Endothelial cell of umbilical vein (primary cell): ENCODE measurements around the gene UQCRHL. TPM values are rescaled to one million over a fixed set of nuclear protein-coding genes. Genes with fewer than 3 reads are reported as not detected.

Source experiments
- BruUV-seq: library from RNA; stranded (reverse); fragments of 400-500 nt; replicated peaks from 2 replicates; lab custom pipeline; 2021; lab: Mats Ljungman, UMichigan
- CTCF ChIA-PET: fragments of 300-600, 350-600 bp; sonication (Branson Sonifier 250); formaldehyde crosslinking; loops from one replicate; lab custom pipeline; 2021; ENCODE audit warnings: antibody characterized with exemption, inconsistent platforms; lab: Charles Lee
- POLR2A ChIA-PET: fragments of 300-600, 350-600 bp; sonication (Branson Sonifier 250); formaldehyde crosslinking; loops from one replicate; lab custom pipeline; 2021; ENCODE audit warnings: antibody characterized with exemption, inconsistent platforms; lab: Charles Lee
- DNase-seq: peaks from one replicate; pipeline ENCODE4 v3.0.0-alpha.2; 2011; ENCODE audit warnings: low read depth, low spot score
- FAIRE-seq: peaks from 2 replicates; lab custom pipeline; 2011; peaks lifted over from hg19 to GRCh38; lab: Jason Lieb, UNC
- H2AFZ ChIP-seq: 2 replicates; pipeline ENCODE4 v1.6.0; 2012; ENCODE audit warnings: low read depth, low read length, control low read depth, inconsistent platforms
- H3K27ac ChIP-seq: 2 replicates; pipeline ENCODE4 v1.5.1; 2011; ENCODE audit warnings: low read depth, mild to moderate bottlenecking, control low read depth, low read length, moderate library complexity; ENCODE audit not compliant: insufficient read depth
- H3K27me3 ChIP-seq, 2 experiments: 2 replicates each; pipeline versions ENCODE4 v1.6.0 to v1.6.1; 2011; ENCODE audit warnings: low read length in 2 of 2, mixed read lengths in 1 of 2; ENCODE audit not compliant: control insufficient read depth in 2 of 2, insufficient read depth in 2 of 2
- H3K36me3 ChIP-seq, 2 experiments: 2 replicates in 1 of 2; 3 replicates in 1 of 2; pipeline ENCODE4 v1.5.1; 2011; ENCODE audit warnings: low read length in 2 of 2, mild to moderate bottlenecking in 1 of 2, moderate library complexity in 1 of 2; ENCODE audit not compliant: control insufficient read depth in 2 of 2, insufficient read depth in 2 of 2; ENCODE audit errors: extremely low read depth in 1 of 2
- H3K4me1 ChIP-seq: 3 replicates; pipeline ENCODE4 v1.5.1; 2011; ENCODE audit warnings: mild to moderate bottlenecking, low read length; ENCODE audit not compliant: control insufficient read depth, insufficient read depth; ENCODE audit errors: extremely low read depth
- H3K4me2 ChIP-seq: 2 replicates; pipeline ENCODE4 v1.6.1; 2011; ENCODE audit warnings: low read length, control low read depth, mixed read lengths; ENCODE audit not compliant: insufficient read depth
- H3K4me3 ChIP-seq, 3 experiments: fragments of 200-600 bp in 1 of 3; sonication (generic), shearing (Covaris generic) in 1 of 3; replicated peaks in 1 of 3; 2 replicates each; pipeline ENCODE4 v1.5.1; 2011 to 2016; ENCODE audit warnings: control low read depth in 3 of 3, low read length in 3 of 3, mild to moderate bottlenecking in 2 of 3, inconsistent platforms in 1 of 3, low read depth in 1 of 3, moderate library complexity in 1 of 3; ENCODE audit not compliant: insufficient read depth in 1 of 3
- H3K79me2 ChIP-seq: 2 replicates; pipeline ENCODE4 v1.6.0; 2012; ENCODE audit warnings: low read length, inconsistent platforms; ENCODE audit not compliant: control insufficient read depth, insufficient read depth
- H3K9ac ChIP-seq: replicated peaks from 2 replicates; pipeline ENCODE3; 2011; ENCODE audit warnings: low read length, control low read depth; ENCODE audit not compliant: insufficient read depth; ENCODE audit errors: extremely low read depth
- H3K9me1 ChIP-seq: replicated peaks from 3 replicates; pipeline ENCODE4 v1.6.0; 2011; ENCODE audit warnings: mild to moderate bottlenecking, low read length; ENCODE audit not compliant: control insufficient read depth, insufficient read depth; ENCODE audit errors: extremely low read depth
- H3K9me3 ChIP-seq: replicated peaks from 2 replicates; pipeline ENCODE4 v1.5.1; 2012; ENCODE audit warnings: low read length, inconsistent platforms; ENCODE audit not compliant: control insufficient read depth, insufficient read depth
- H4K20me1 ChIP-seq: replicated peaks from 2 replicates; pipeline ENCODE3; 2011; ENCODE audit warnings: mild to moderate bottlenecking, low read length; ENCODE audit not compliant: control insufficient read depth, insufficient read depth; ENCODE audit errors: extremely low read depth
- CTCF ChIP-seq, 2 donors: IDR thresholded peaks; 1 replicate in 1 of 2; 2 replicates in 1 of 2; pipeline ENCODE4 v1.5.1; 2011; ENCODE audit warnings: low read length in 2 of 2, mild to moderate bottlenecking in 2 of 2, moderate library complexity in 2 of 2, control low read depth in 1 of 2, inconsistent platforms in 1 of 2, low read depth in 1 of 2; ENCODE audit not compliant: insufficient read depth in 1 of 2; ENCODE audit errors: extremely low read depth in 1 of 2
- EZH2 ChIP-seq: IDR thresholded peaks from 2 replicates; pipeline ENCODE4 v1.6.1; 2012; ENCODE audit warnings: borderline replicate concordance, low read depth, mild to moderate bottlenecking, moderate library complexity, low read length, inconsistent platforms; ENCODE audit not compliant: severe bottlenecking
- FOS ChIP-seq: IDR thresholded peaks from 2 replicates; pipeline ENCODE4 v1.6.1; 2011; ENCODE audit warnings: mild to moderate bottlenecking, low read length, moderate library complexity, borderline replicate concordance; ENCODE audit not compliant: insufficient read depth
- GATA2 ChIP-seq: IDR thresholded peaks from 2 replicates; pipeline ENCODE4 v1.7.0; 2011; ENCODE audit warnings: low read depth, mild to moderate bottlenecking, moderate library complexity, mixed read lengths, low read length; ENCODE audit not compliant: insufficient read length, insufficient read depth
- JUN ChIP-seq: IDR thresholded peaks from 2 replicates; pipeline ENCODE4 v1.6.1; 2011; ENCODE audit warnings: borderline replicate concordance, low read depth; ENCODE audit not compliant: insufficient read length, insufficient read depth
- MAX ChIP-seq: IDR thresholded peaks from 2 replicates; pipeline ENCODE4 v1.6.1; 2011; ENCODE audit not compliant: insufficient read depth, insufficient read length
- MYC ChIP-seq: IDR thresholded peaks from one replicate; pipeline ENCODE4 v1.6.1; 2011; ENCODE audit warnings: mild to moderate bottlenecking, low read depth, low read length
- POLR2A ChIP-seq: IDR thresholded peaks from 2 replicates; pipeline ENCODE4 v1.6.1; 2012; ENCODE audit warnings: low read depth, mild to moderate bottlenecking, control low read depth, low read length
- POLR2AphosphoS5 ChIP-seq: IDR thresholded peaks from 2 replicates; pipeline ENCODE4 v1.6.1; 2012; ENCODE audit warnings: low read depth, mild to moderate bottlenecking, control low read depth, low read length, moderate library complexity; ENCODE audit not compliant: insufficient read depth
- dilution Hi-C: fragments of 300-500 bp; cut with MboI; formaldehyde crosslinking; loops from one replicate; pipeline ENCODE4 v1.15.0; 2019; ENCODE audit warnings: low sequenced_read_pairs; ENCODE audit not compliant: extremely low pct_ligation_motif_present
- intact Hi-C: fragments of 100-400 bp; cut with micrococcal nuclease; formaldehyde crosslinking; loops from one replicate; pipeline ENCODE4 v1.10.0; 2022
- polyA plus RNA-seq, 4 experiments: library from polyadenylated mRNA; depleted of rRNA in 3 of 4; stranded (reverse) in 3 of 4; unstranded in 1 of 4; fragments of >200 nt; gene quantifications; 2 replicates each; pipeline versions ENCODE4 v1.2.1 to v1.2.3, GENCODE V29; 2011 to 2012; ENCODE audit warnings: missing spikeins in 1 of 4
- total RNA-seq: library from RNA; stranded (reverse); gene quantifications from 2 replicates; pipeline ENCODE4 v1.2.3, GENCODE V29; 2021

The UQCRHL gene
- total and polyA plus RNA-seq, 2 donors (not counting 3 experiments of a cell fraction or from before 2014, with no cell fraction given): 0.92 to 1.4 TPM

GRCh38 chr1:15760520-15761211, 46.8 kb downstream of the UQCRHL start:
- no TSS peak for BruUV-seq
- Histone ChIP-seq H3K27me3 (no peaks in the 10 kb centered on the region), H3K79me2 (peaks cover 69% of the 10 kb centered on the region), H3K9me1 (no peaks in the 10 kb centered on the region), H2AFZ (no peak overlapping the region), H3K4me3 (peak overlapping the region; percentile 92 to 99 (median 97)), H3K4me1 (peaks cover 62% of the 10 kb centered on the region), H3K9me3 (no peaks in the 10 kb centered on the region), H3K36me3 (peaks cover 12 to 23% of the 10 kb centered on the region in 2 experiments), H4K20me1 (no peaks in the 10 kb centered on the region), H3K9ac (peak overlapping the region; percentile 96), H3K4me2 (peak overlapping the region; percentile 95), H3K27ac (peak overlapping the region; percentile 81)
- FAIRE-seq: peak; percentile 98
- POLR2A ChIA-PET: interaction anchor here (0.5 to 2.2 kb wide), 9 partner anchors 11 to 1145 kb away, joined by 3 to 26 read pairs (median 4); no protein-coding TSS in a partner anchor
- TF ChIP-seq MYC (peak; percentile 45), POLR2A (peak; percentile 78), EZH2 (no peak), GATA2 (peak; percentile 99), FOS (peak; percentile 65), POLR2AphosphoS5 (peak; percentile 91), MAX (no peak), JUN (peak; percentile 36), CTCF (IDR thresholded peaks at IDR 0.05; ENCODE audit: extremely low read depth in 1 of 2, insufficient read depth in 1 of 2, low read depth in 1 of 2, low read length in 2 of 2) (no peak)
- CTCF ChIA-PET: interaction anchor here (1.0 to 4.4 kb wide), 7 partner anchors 12 to 164 kb away, joined by 3 to 31 read pairs (median 4); partner anchors contain the start of gene SLC25A34
- intact Hi-C loops (loop anchor here (1.0 to 5.0 kb wide), 5 partner anchors 11 to 163 kb away; partner anchors contain the start of genes DDI2 and PLEKHM2), dilution Hi-C loops (no loop called here)
- DNase-seq: peak; percentile 86
